ENCODE data around the gene AKT1S1. TPM values are rescaled to one million over a fixed set of nuclear protein-coding genes. Genes with fewer than 3 reads are reported as not detected.

Gene AKT1S1
- total and polyA plus RNA-seq, 2 of the 13 experiments (the other 11 are each of a cell fraction or from before 2014, with no cell fraction given) = 13.5 to 27.8 TPM

DNA sequence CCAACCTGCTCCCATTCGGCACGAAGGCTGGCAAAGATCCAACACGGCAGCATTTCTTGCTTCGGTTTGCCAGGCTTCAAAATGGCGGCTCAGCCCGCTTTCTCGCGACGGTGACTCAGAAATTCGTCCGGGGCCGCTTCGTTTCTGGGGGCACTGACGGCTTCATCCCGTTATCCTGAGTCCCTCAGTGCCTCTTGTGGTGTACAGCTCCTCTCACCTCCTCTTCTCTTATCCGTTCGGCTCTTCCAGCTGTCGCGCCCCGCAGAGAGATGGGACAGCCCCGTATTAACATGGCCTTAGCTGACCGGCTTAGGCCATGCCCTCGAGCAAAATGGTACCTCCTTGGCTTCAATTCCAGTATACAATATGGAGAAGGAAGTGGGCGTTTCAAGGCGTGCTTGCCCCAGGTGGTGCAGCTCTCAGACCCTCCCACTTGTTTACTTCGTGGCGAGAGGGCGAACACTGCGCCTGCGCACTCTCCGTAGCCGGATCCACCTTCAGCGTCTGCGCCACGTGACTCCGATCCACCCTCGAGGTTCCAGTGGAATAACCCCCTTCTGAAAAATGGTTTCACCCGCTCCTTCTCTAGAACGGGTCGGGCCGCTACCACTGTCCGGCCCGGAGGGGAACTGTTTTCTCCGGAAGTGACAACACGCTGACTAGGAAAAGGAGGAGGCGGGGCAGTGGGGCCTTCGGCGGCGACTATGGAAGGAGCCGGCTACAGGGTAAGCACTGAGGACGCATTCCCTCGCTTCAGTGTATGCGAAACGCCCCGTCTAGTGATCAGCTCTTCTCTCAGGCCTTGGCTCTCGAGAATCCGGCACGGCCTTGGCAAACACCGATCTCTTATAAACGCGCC lies at the start of gene AKT1S1, which contains the start of gene TBC1D17 (continued):
- TF ChIP-seq, protein P1, sequence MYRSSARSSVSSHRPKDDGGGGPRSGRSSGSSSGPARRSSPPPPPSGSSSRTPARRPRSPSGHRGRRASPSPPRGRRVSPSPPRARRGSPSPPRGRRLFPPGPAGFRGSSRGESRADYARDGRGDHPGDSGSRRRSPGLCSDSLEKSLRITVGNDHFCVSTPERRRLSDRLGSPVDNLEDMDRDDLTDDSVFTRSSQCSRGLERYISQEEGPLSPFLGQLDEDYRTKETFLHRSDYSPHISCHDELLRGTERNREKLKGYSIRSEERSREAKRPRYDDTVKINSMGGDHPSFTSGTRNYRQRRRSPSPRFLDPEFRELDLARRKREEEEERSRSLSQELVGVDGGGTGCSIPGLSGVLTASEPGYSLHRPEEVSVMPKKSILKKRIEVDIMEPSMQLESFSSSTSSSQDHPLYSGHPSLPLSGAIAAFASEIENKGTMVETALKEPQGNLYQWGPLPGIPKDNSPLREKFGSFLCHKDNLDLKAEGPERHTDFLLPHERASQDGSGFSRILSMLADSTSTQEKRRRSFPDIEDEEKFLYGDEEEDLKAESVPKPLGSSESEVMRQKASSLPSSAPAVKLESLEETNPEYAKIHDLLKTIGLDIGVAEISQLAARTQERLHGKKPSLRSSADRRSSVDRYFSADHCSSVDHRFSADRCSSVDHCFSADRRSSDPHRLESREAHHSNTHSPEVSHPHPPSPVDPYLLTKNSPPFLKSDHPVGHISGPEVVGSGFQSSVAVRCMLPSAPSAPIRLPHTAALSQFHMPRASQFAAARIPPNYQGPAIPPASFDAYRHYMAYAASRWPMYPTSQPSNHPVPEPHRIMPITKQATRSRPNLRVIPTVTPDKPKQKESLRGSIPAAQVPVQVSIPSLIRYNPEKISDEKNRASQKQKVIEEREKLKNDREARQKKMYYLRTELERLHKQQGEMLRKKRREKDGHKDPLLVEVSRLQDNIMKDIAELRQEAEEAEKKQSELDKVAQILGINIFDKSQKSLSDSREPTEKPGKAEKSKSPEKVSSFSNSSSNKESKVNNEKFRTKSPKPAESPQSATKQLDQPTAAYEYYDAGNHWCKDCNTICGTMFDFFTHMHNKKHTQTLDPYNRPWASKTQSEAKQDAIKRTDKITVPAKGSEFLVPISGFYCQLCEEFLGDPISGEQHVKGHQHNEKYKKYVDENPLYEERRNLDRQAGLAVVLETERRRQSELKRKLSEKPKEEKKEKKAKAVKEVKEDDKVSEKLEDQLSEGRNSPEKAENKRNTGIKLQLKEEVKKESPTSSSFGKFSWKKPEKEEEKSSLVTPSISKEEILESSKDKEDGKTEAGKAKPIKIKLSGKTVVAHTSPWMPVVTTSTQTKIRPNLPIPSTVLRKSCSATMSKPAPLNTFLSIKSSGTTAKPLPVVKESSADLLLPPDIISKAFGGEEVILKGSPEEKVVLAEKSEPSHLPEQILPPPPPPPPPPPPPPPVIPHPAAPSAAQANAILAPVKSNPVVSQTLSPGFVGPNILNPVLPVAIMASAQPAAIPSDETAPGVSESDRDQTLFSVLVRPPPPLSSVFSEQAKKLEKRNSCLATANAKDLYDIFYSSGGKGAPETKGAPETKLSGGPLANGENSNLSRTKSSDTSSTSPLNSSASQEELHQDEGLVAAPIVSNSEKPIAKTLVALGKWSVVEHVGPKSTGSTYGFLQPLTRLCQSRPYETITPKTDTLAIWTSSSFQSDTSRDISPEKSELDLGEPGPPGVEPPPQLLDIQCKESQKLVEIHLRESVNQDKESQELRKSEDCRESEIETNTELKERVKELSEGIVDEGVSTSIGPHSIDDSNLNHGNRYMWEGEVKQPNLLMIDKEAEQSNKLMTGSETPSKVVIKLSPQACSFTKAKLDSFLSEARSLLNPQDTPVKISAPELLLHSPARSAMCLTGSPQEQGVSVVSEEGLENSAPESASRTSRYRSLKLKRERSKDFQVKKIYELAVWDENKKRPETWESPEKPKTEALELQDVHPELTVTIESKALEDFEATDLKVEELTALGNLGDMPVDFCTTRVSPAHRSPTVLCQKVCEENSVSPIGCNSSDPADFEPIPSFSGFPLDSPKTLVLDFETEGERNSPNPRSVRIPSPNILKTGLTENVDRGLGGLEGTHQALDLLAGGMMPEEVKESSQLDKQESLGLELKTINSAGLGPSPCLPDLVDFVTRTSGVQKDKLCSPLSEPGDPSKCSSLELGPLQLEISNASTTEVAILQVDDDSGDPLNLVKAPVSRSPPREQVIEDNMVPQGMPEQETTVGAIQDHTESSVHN (CRISPR knock-in tag; IDR thresholded peaks at IDR 0.05) = no peak
- no peak for TF ChIP-seq ZNF224 (CRISPR knock-in tag; IDR thresholded peaks at IDR 0.05)
- TF ChIP-seq PHF21A (CRISPR knock-in tag; IDR thresholded peaks at IDR 0.05) = peak; percentile 9; the same call in 1 of the 2 replicates
- TF ChIP-seq, protein P2, sequence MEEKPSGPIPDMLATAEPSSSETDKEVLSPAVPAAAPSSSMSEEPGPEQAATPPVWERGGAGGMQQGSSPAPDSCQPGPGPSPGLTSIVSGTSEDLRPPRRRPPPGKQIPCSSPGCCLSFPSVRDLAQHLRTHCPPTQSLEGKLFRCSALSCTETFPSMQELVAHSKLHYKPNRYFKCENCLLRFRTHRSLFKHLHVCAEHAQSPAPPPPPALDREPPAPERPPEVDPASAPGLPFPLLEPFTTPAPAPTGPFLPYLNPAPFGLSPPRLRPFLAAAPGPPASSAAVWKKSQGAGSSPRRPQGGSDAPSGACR (CRISPR knock-in tag; IDR thresholded peaks at IDR 0.05) = no peak; the same call in 1 of the 2 replicates
- TF ChIP-seq ZC3H4 (CRISPR knock-in tag; IDR thresholded peaks at IDR 0.05; ENCODE audit: borderline replicate concordance) = no peak; the same call in 1 of the 2 replicates
- TF ChIP-seq ZNF879 (CRISPR knock-in tag; IDR thresholded peaks at IDR 0.05) = no peak
- TF ChIP-seq, protein P3, sequence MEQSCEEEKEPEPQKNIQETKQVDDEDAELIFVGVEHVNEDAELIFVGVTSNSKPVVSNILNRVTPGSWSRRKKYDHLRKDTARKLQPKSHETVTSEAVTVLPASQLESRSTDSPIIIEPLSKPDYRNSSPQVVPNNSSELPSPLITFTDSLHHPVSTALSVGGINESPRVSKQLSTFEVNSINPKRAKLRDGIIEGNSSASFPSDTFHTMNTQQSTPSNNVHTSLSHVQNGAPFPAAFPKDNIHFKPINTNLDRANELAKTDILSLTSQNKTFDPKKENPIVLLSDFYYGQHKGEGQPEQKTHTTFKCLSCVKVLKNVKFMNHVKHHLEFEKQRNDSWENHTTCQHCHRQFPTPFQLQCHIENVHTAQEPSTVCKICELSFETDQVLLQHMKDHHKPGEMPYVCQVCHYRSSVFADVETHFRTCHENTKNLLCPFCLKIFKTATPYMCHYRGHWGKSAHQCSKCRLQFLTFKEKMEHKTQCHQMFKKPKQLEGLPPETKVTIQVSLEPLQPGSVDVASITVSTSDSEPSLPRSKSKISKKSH (CRISPR knock-in tag; IDR thresholded peaks at IDR 0.05; ENCODE audit: borderline replicate concordance) = no peak
- TF ChIP-seq KAT7 (CRISPR knock-in tag; IDR thresholded peaks at IDR 0.05; ENCODE audit: borderline replicate concordance) = peak; percentile 15; the same call in 1 of the 2 replicates
- TF ChIP-seq, protein P4, sequence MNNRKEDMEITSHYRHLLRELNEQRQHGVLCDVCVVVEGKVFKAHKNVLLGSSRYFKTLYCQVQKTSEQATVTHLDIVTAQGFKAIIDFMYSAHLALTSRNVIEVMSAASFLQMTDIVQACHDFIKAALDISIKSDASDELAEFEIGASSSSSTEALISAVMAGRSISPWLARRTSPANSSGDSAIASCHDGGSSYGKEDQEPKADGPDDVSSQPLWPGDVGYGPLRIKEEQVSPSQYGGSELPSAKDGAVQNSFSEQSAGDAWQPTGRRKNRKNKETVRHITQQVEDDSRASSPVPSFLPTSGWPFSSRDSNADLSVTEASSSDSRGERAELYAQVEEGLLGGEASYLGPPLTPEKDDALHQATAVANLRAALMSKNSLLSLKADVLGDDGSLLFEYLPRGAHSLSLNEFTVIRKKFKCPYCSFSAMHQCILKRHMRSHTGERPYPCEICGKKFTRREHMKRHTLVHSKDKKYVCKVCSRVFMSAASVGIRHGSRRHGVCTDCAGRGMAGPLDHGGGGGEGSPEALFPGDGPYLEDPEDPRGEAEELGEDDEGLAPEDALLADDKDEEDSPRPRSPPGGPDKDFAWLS (CRISPR knock-in tag; IDR thresholded peaks at IDR 0.05; ENCODE audit: borderline replicate concordance) = no peak
- TF ChIP-seq, protein P5, sequence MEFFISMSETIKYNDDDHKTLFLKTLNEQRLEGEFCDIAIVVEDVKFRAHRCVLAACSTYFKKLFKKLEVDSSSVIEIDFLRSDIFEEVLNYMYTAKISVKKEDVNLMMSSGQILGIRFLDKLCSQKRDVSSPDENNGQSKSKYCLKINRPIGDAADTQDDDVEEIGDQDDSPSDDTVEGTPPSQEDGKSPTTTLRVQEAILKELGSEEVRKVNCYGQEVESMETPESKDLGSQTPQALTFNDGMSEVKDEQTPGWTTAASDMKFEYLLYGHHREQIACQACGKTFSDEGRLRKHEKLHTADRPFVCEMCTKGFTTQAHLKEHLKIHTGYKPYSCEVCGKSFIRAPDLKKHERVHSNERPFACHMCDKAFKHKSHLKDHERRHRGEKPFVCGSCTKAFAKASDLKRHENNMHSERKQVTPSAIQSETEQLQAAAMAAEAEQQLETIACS (CRISPR knock-in tag; IDR thresholded peaks at IDR 0.05) = no peak
- no peak for TF ChIP-seq ZNF367 (CRISPR knock-in tag; IDR thresholded peaks at IDR 0.05; ENCODE audit: borderline replicate concordance)
- TF ChIP-seq ZNF607 (CRISPR knock-in tag; IDR thresholded peaks at IDR 0.05; ENCODE audit: borderline replicate concordance) = no peak; the same call in 1 of the 2 replicates
